Endothelial cell of umbilical vein (primary cell): ENCODE measurements around the gene CPNE5. TPM values are rescaled to one million over a fixed set of nuclear protein-coding genes. Genes with fewer than 3 reads are reported as not detected.

ENCODE experiments used
- BruUV-seq: library from RNA; stranded (reverse); fragments of 400-500 nt; replicated peaks from 2 replicates; lab custom pipeline; 2021; lab: Mats Ljungman, UMichigan
- CTCF ChIA-PET: fragments of 300-600, 350-600 bp; sonication (Branson Sonifier 250); formaldehyde crosslinking; loops from one replicate; lab custom pipeline; 2021; ENCODE audit warnings: antibody characterized with exemption, inconsistent platforms; lab: Charles Lee
- POLR2A ChIA-PET: fragments of 300-600, 350-600 bp; sonication (Branson Sonifier 250); formaldehyde crosslinking; loops from one replicate; lab custom pipeline; 2021; ENCODE audit warnings: antibody characterized with exemption, inconsistent platforms; lab: Charles Lee
- DNase-seq: peaks from one replicate; pipeline ENCODE4 v3.0.0-alpha.2; 2011; ENCODE audit warnings: low read depth, low spot score
- FAIRE-seq: peaks from 2 replicates; lab custom pipeline; 2011; peaks lifted over from hg19 to GRCh38; lab: Jason Lieb, UNC
- H2AFZ ChIP-seq: 2 replicates; pipeline ENCODE4 v1.6.0; 2012; ENCODE audit warnings: low read depth, low read length, control low read depth, inconsistent platforms
- H3K27ac ChIP-seq: 2 replicates; pipeline ENCODE4 v1.5.1; 2011; ENCODE audit warnings: low read depth, mild to moderate bottlenecking, control low read depth, low read length, moderate library complexity; ENCODE audit not compliant: insufficient read depth
- H3K27me3 ChIP-seq, 2 experiments: 2 replicates each; pipeline versions ENCODE4 v1.6.0 to v1.6.1; 2011; ENCODE audit warnings: low read length in 2 of 2, mixed read lengths in 1 of 2; ENCODE audit not compliant: control insufficient read depth in 2 of 2, insufficient read depth in 2 of 2
- H3K36me3 ChIP-seq, 2 experiments: 2 replicates in 1 of 2; 3 replicates in 1 of 2; pipeline ENCODE4 v1.5.1; 2011; ENCODE audit warnings: low read length in 2 of 2, mild to moderate bottlenecking in 1 of 2, moderate library complexity in 1 of 2; ENCODE audit not compliant: control insufficient read depth in 2 of 2, insufficient read depth in 2 of 2; ENCODE audit errors: extremely low read depth in 1 of 2
- H3K4me1 ChIP-seq: 3 replicates; pipeline ENCODE4 v1.5.1; 2011; ENCODE audit warnings: mild to moderate bottlenecking, low read length; ENCODE audit not compliant: control insufficient read depth, insufficient read depth; ENCODE audit errors: extremely low read depth
- H3K4me2 ChIP-seq: 2 replicates; pipeline ENCODE4 v1.6.1; 2011; ENCODE audit warnings: low read length, control low read depth, mixed read lengths; ENCODE audit not compliant: insufficient read depth
- H3K4me3 ChIP-seq, 3 experiments: fragments of 200-600 bp in 1 of 3; sonication (generic), shearing (Covaris generic) in 1 of 3; replicated peaks in 1 of 3; 2 replicates each; pipeline ENCODE4 v1.5.1; 2011 to 2016; ENCODE audit warnings: control low read depth in 3 of 3, low read length in 3 of 3, mild to moderate bottlenecking in 2 of 3, inconsistent platforms in 1 of 3, low read depth in 1 of 3, moderate library complexity in 1 of 3; ENCODE audit not compliant: insufficient read depth in 1 of 3
- H3K79me2 ChIP-seq: 2 replicates; pipeline ENCODE4 v1.6.0; 2012; ENCODE audit warnings: low read length, inconsistent platforms; ENCODE audit not compliant: control insufficient read depth, insufficient read depth
- H3K9ac ChIP-seq: replicated peaks from 2 replicates; pipeline ENCODE3; 2011; ENCODE audit warnings: low read length, control low read depth; ENCODE audit not compliant: insufficient read depth; ENCODE audit errors: extremely low read depth
- H3K9me1 ChIP-seq: replicated peaks from 3 replicates; pipeline ENCODE4 v1.6.0; 2011; ENCODE audit warnings: mild to moderate bottlenecking, low read length; ENCODE audit not compliant: control insufficient read depth, insufficient read depth; ENCODE audit errors: extremely low read depth
- H3K9me3 ChIP-seq: replicated peaks from 2 replicates; pipeline ENCODE4 v1.5.1; 2012; ENCODE audit warnings: low read length, inconsistent platforms; ENCODE audit not compliant: control insufficient read depth, insufficient read depth
- H4K20me1 ChIP-seq: replicated peaks from 2 replicates; pipeline ENCODE3; 2011; ENCODE audit warnings: mild to moderate bottlenecking, low read length; ENCODE audit not compliant: control insufficient read depth, insufficient read depth; ENCODE audit errors: extremely low read depth
- EZH2 ChIP-seq: IDR thresholded peaks from 2 replicates; pipeline ENCODE4 v1.6.1; 2012; ENCODE audit warnings: borderline replicate concordance, low read depth, mild to moderate bottlenecking, moderate library complexity, low read length, inconsistent platforms; ENCODE audit not compliant: severe bottlenecking
- FOS ChIP-seq: IDR thresholded peaks from 2 replicates; pipeline ENCODE4 v1.6.1; 2011; ENCODE audit warnings: mild to moderate bottlenecking, low read length, moderate library complexity, borderline replicate concordance; ENCODE audit not compliant: insufficient read depth
- GATA2 ChIP-seq: IDR thresholded peaks from 2 replicates; pipeline ENCODE4 v1.7.0; 2011; ENCODE audit warnings: low read depth, mild to moderate bottlenecking, moderate library complexity, mixed read lengths, low read length; ENCODE audit not compliant: insufficient read length, insufficient read depth
- JUN ChIP-seq: IDR thresholded peaks from 2 replicates; pipeline ENCODE4 v1.6.1; 2011; ENCODE audit warnings: borderline replicate concordance, low read depth; ENCODE audit not compliant: insufficient read length, insufficient read depth
- MYC ChIP-seq: IDR thresholded peaks from one replicate; pipeline ENCODE4 v1.6.1; 2011; ENCODE audit warnings: mild to moderate bottlenecking, low read depth, low read length
- POLR2A ChIP-seq: IDR thresholded peaks from 2 replicates; pipeline ENCODE4 v1.6.1; 2012; ENCODE audit warnings: low read depth, mild to moderate bottlenecking, control low read depth, low read length
- POLR2AphosphoS5 ChIP-seq: IDR thresholded peaks from 2 replicates; pipeline ENCODE4 v1.6.1; 2012; ENCODE audit warnings: low read depth, mild to moderate bottlenecking, control low read depth, low read length, moderate library complexity; ENCODE audit not compliant: insufficient read depth
- dilution Hi-C: fragments of 300-500 bp; cut with MboI; formaldehyde crosslinking; loops from one replicate; pipeline ENCODE4 v1.15.0; 2019; ENCODE audit warnings: low sequenced_read_pairs; ENCODE audit not compliant: extremely low pct_ligation_motif_present
- intact Hi-C: fragments of 100-400 bp; cut with micrococcal nuclease; formaldehyde crosslinking; loops from one replicate; pipeline ENCODE4 v1.10.0; 2022
- polyA plus RNA-seq, 4 experiments: library from polyadenylated mRNA; depleted of rRNA in 3 of 4; stranded (reverse) in 3 of 4; unstranded in 1 of 4; fragments of >200 nt; gene quantifications; 2 replicates each; pipeline versions ENCODE4 v1.2.1 to v1.2.3, GENCODE V29; 2011 to 2012; ENCODE audit warnings: missing spikeins in 1 of 4
- total RNA-seq: library from RNA; stranded (reverse); gene quantifications from 2 replicates; pipeline ENCODE4 v1.2.3, GENCODE V29; 2021
- TF ChIP-seq, protein P1 (sequence below), 2 donors: IDR thresholded peaks; 1 replicate in 1 of 2; 2 replicates in 1 of 2; pipeline ENCODE4 v1.5.1; 2011; ENCODE audit warnings: low read length in 2 of 2, mild to moderate bottlenecking in 2 of 2, moderate library complexity in 2 of 2, control low read depth in 1 of 2, inconsistent platforms in 1 of 2, low read depth in 1 of 2; ENCODE audit not compliant: insufficient read depth in 1 of 2; ENCODE audit errors: extremely low read depth in 1 of 2
- TF ChIP-seq, protein P2 (sequence below): IDR thresholded peaks from 2 replicates; pipeline ENCODE4 v1.6.1; 2011; ENCODE audit not compliant: insufficient read depth, insufficient read length

Gene CPNE5
- total and polyA plus RNA-seq, 2 donors (not counting 3 experiments of a cell fraction or from before 2014, with no cell fraction given): 18.8 to 49.4 TPM

DNA sequence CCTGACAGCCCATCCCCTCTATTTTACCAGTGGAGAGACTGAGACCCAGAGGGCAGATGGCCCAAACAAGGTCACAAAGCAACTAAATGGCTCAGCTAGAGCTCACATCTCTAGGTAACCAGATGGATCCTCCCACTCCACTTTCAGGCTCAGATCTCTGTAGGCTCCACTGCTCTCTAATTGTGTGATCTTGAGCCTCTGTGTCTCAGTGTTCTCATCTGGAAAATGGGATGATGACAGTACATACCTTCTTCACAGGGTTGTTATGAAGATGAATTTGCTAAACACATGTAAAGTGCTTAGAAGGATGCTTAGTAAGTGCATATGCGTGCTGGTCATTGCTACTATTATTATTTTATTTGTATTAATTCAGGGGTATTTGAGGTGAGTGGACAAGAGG is 101.1 kb downstream of the CPNE5 start:
- H3K9me3 ChIP-seq: no peaks in the 10 kb centered on the region
- H3K4me2 ChIP-seq: no peak overlapping the region
- intact Hi-C loops (no loop called here), dilution Hi-C loops (no loop called here)
- no peak for FAIRE-seq
- no peak overlapping the region for H2AFZ ChIP-seq
- peaks cover 42% of the 10 kb centered on the region for H3K4me1 ChIP-seq
- H3K79me2 ChIP-seq: no peaks in the 10 kb centered on the region
- no peaks in the 10 kb centered on the region for H4K20me1 ChIP-seq
- no peaks in the 10 kb centered on the region for H3K27me3 ChIP-seq
- TF ChIP-seq POLR2AphosphoS5 (no peak), POLR2A (no peak), FOS (no peak), JUN (no peak), EZH2 (no peak), GATA2 (no peak), MYC (no peak)
- TF ChIP-seq, protein P1, sequence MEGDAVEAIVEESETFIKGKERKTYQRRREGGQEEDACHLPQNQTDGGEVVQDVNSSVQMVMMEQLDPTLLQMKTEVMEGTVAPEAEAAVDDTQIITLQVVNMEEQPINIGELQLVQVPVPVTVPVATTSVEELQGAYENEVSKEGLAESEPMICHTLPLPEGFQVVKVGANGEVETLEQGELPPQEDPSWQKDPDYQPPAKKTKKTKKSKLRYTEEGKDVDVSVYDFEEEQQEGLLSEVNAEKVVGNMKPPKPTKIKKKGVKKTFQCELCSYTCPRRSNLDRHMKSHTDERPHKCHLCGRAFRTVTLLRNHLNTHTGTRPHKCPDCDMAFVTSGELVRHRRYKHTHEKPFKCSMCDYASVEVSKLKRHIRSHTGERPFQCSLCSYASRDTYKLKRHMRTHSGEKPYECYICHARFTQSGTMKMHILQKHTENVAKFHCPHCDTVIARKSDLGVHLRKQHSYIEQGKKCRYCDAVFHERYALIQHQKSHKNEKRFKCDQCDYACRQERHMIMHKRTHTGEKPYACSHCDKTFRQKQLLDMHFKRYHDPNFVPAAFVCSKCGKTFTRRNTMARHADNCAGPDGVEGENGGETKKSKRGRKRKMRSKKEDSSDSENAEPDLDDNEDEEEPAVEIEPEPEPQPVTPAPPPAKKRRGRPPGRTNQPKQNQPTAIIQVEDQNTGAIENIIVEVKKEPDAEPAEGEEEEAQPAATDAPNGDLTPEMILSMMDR (IDR thresholded peaks at IDR 0.05; ENCODE audit: extremely low read depth in 1 of 2, insufficient read depth in 1 of 2, low read depth in 1 of 2, low read length in 2 of 2): no peak
- TF ChIP-seq, protein P2, sequence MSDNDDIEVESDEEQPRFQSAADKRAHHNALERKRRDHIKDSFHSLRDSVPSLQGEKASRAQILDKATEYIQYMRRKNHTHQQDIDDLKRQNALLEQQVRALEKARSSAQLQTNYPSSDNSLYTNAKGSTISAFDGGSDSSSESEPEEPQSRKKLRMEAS: no peak
- ChIA-PET CTCF (no interaction called here), POLR2A (no interaction called here)
- H3K9me1 ChIP-seq: no peaks in the 10 kb centered on the region
- H3K9ac ChIP-seq: no peak overlapping the region
- no TSS peak for BruUV-seq
- no peak overlapping the region for H3K4me3 ChIP-seq
- no peak for DNase-seq
- no peak overlapping the region for H3K27ac ChIP-seq
- H3K36me3 ChIP-seq: no peaks in the 10 kb centered on the region
